ENCODE results near the gene ADAMTS14. TPM values are rescaled to one million over a fixed set of nuclear protein-coding genes. Genes with fewer than 3 reads are reported as not detected.
A peak's percentile ranks its signal among the peaks of the same experiment; 100 is the strongest.

Gene ADAMTS14
- total RNA-seq, 3 donors from 2014 or later = under 0.01 to 0.15 (median under 0.01) TPM

GRCh38 chr10:70771311-70772194 lies 99.2 kb downstream of the ADAMTS14 start:
- no peak overlapping the region for H3K4me3 ChIP-seq
- TF ChIP-seq POLR2A (IDR thresholded peaks at IDR 0.05) (no peak), POLR2AphosphoS5 (IDR thresholded peaks at IDR 0.05) (no peak), CTCF (IDR thresholded peaks at IDR 0.05) (no peak)
- H3K9me3 ChIP-seq = no peaks in the 10 kb centered on the region
- no peaks in the 10 kb centered on the region for H3K36me3 ChIP-seq
- intact Hi-C loops (cut with DNase I; ENCODE audit: low total_unique reads) = no loop called here
- H3K27ac ChIP-seq = no peak overlapping the region
- H3K27me3 ChIP-seq = no peaks in the 10 kb centered on the region
- no peaks in the 10 kb centered on the region for H3K4me1 ChIP-seq
- peak in 1 of 2 donors; percentile 20 for DNase-seq (ENCODE audit: low spot score in 2 of 2)

GRCh38 chr10:70772627-70773026 lies 100.3 kb downstream of the ADAMTS14 start:
- Histone ChIP-seq H3K4me1 (no peaks in the 10 kb centered on the region), H3K9me3 (no peaks in the 10 kb centered on the region)
- peak; percentile 12 to 43 for DNase-seq (ENCODE audit: low spot score in 2 of 2)

GRCh38 chr10:70773461-70773860 lies 101.2 kb downstream of the ADAMTS14 start:
- no peaks in the 10 kb centered on the region for H3K4me1 ChIP-seq
- no peak overlapping the region for H3K27ac ChIP-seq
- H3K9me3 ChIP-seq = no peaks in the 10 kb centered on the region
- H3K36me3 ChIP-seq = no peaks in the 10 kb centered on the region
- intact Hi-C loops (cut with DNase I; ENCODE audit: low total_unique reads) = no loop called here
- H3K27me3 ChIP-seq = no peaks in the 10 kb centered on the region
- no peak for TF ChIP-seq CTCF (IDR thresholded peaks at IDR 0.05)
- TF ChIP-seq POLR2AphosphoS5 (IDR thresholded peaks at IDR 0.05) = no peak
- TF ChIP-seq POLR2A (IDR thresholded peaks at IDR 0.05) = no peak
- no peak overlapping the region for H3K4me3 ChIP-seq
- DNase-seq (ENCODE audit: low spot score in 2 of 2) = peak in 1 of 2 donors; percentile 17

More at GRCh38 chr10:70772627-70773026, 100.3 kb downstream of the ADAMTS14 start:
- Histone ChIP-seq H3K27ac (no peak overlapping the region), H3K4me3 (no peak overlapping the region), H3K36me3 (no peaks in the 10 kb centered on the region), H3K27me3 (no peaks in the 10 kb centered on the region)
- intact Hi-C loops (cut with DNase I; ENCODE audit: low total_unique reads) = no loop called here
- TF ChIP-seq CTCF (IDR thresholded peaks at IDR 0.05) (no peak), POLR2A (IDR thresholded peaks at IDR 0.05) (no peak), POLR2AphosphoS5 (IDR thresholded peaks at IDR 0.05) (no peak)

- intact Hi-C loops (cut with DNase I; ENCODE audit: low total_unique reads) = no loop called here
- Histone ChIP-seq H3K27ac (no peak overlapping the region), H3K36me3 (no peaks in the 10 kb centered on the region), H3K9me3 (no peaks in the 10 kb centered on the region), H3K27me3 (no peaks in the 10 kb centered on the region), H3K4me3 (no peak overlapping the region), H3K4me1 (no peaks in the 10 kb centered on the region)
- TF ChIP-seq POLR2AphosphoS5 (IDR thresholded peaks at IDR 0.05) = no peak
- TF ChIP-seq POLR2A (IDR thresholded peaks at IDR 0.05) = no peak
- TF ChIP-seq CTCF (IDR thresholded peaks at IDR 0.05) = no peak
- peak; percentile 15 to 43 for DNase-seq (ENCODE audit: low spot score in 2 of 2)
These were observed 101.9 kb downstream of the ADAMTS14 start for GRCh38 chr10:70773965-70774809.
